Suprapubic skin (tissue), 4 donors: ENCODE data around the gene SRPK1.
"Not testable (repeated sequence)": the region's sequence is repeated elsewhere in the genome, so short reads cannot be mapped to it uniquely, and the experiment has no call there.

Experiments
- POLR2A ChIP-seq, 2 donors: fragments of 450-650 bp; IDR thresholded peaks; one replicate each; pipeline ENCODE4 v1.6.1; 2017; ENCODE audit warnings: antibody characterized with exemption in 2 of 2, mild to moderate bottlenecking in 2 of 2, moderate library complexity in 2 of 2
- POLR2AphosphoS5 ChIP-seq, 3 donors: sonication (generic); formaldehyde crosslinking; IDR thresholded peaks; one replicate each; pipeline ENCODE4 v1.6.1; 2017; ENCODE audit warnings: antibody characterized with exemption in 3 of 3
- TF ChIP-seq, protein P1 (sequence below), 2 donors: fragments of 200-600 bp in 1 of 2; fragments of 450-650 bp in 1 of 2; sonication (generic) in 1 of 2; IDR thresholded peaks; one replicate each; pipeline ENCODE4 v1.5.1; 2016 to 2019; ENCODE audit warnings: antibody characterized with exemption in 2 of 2, mild to moderate bottlenecking in 1 of 2, moderate library complexity in 1 of 2

DNA sequence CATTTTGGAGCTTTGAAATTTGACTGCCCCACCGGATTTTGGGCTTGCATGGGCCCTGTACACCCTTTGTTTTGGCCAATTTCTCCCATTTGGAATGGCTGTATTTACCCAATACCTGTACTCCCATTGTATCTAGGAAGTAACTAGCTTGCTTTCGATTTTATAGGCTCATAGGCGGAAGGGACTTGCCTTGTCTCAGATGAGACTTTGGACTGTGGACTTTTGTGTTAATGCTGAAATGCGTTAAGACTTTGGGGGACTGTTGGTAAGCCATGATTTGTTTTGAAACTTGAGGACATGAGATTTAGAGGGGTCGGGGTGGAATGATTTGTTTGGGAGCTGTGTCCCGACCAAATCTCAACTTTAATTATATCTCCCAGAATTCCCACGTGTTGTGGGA is 20.3 kb upstream of the SRPK1 start:
- TF ChIP-seq, protein P1, sequence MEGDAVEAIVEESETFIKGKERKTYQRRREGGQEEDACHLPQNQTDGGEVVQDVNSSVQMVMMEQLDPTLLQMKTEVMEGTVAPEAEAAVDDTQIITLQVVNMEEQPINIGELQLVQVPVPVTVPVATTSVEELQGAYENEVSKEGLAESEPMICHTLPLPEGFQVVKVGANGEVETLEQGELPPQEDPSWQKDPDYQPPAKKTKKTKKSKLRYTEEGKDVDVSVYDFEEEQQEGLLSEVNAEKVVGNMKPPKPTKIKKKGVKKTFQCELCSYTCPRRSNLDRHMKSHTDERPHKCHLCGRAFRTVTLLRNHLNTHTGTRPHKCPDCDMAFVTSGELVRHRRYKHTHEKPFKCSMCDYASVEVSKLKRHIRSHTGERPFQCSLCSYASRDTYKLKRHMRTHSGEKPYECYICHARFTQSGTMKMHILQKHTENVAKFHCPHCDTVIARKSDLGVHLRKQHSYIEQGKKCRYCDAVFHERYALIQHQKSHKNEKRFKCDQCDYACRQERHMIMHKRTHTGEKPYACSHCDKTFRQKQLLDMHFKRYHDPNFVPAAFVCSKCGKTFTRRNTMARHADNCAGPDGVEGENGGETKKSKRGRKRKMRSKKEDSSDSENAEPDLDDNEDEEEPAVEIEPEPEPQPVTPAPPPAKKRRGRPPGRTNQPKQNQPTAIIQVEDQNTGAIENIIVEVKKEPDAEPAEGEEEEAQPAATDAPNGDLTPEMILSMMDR (IDR thresholded peaks at IDR 0.05) = not testable (repeated sequence)
- not testable (repeated sequence) for TF ChIP-seq POLR2A, POLR2AphosphoS5 (IDR thresholded peaks at IDR 0.05)
